ENCODE data around the gene LRP1.

- TF ChIP-seq POLR2A (IDR thresholded peaks at IDR 0.05), result no peak
- no peak for TF ChIP-seq CTCF (IDR thresholded peaks at IDR 0.05)
Observed at GRCh38 chr12:57185403-57185802, 57.1 kb downstream of the LRP1 start.
